IMR-90 (cell line): Measurements from ENCODE around the gene NKG7. TPM values are rescaled to one million over a fixed set of nuclear protein-coding genes. Genes with fewer than 3 reads are reported as not detected.

Experiments used
- ATAC-seq: fragments of 200-7000 bp; cut with Tn5 transposase; 2 replicates; pipeline ENCODE4 v1.9.1; 2020; ENCODE audit warnings: low read depth, mild to moderate bottlenecking, moderate library complexity
- BruUV-seq: library from RNA; stranded (reverse); fragments of 400-500 nt; replicated peaks from 2 replicates; lab custom pipeline; 2021; lab: Mats Ljungman, UMichigan
- CTCF ChIA-PET: fragments of 300-600 bp; formaldehyde crosslinking; extraction: SDS; loops from one replicate; lab custom pipeline; 2021; ENCODE audit warnings: antibody characterized with exemption; lab: Yijun Ruan, JAX
- POLR2A ChIA-PET: fragments of 300-600 bp; sonication (Branson Sonifier 250); formaldehyde crosslinking; loops from one replicate; lab custom pipeline; 2022; ENCODE audit warnings: antibody characterized with exemption; ENCODE audit not compliant: unreplicated experiment; lab: Charles Lee
- DNase-seq: peaks from one replicate; pipeline ENCODE4 v3.0.0; 2013
- H2AFZ ChIP-seq: replicated peaks from 2 replicates; pipeline ENCODE3; 2013; ENCODE audit warnings: low read length, mild to moderate bottlenecking; ENCODE audit not compliant: poor library complexity
- H2AK5ac ChIP-seq: 2 replicates; pipeline ENCODE4 v1.6.1; 2013; ENCODE audit warnings: low read depth, low read length, inconsistent platforms
- H2AK9ac ChIP-seq: replicated peaks from 2 replicates; pipeline ENCODE3; 2013; ENCODE audit warnings: mild to moderate bottlenecking, low read depth, low read length, moderate library complexity; ENCODE audit not compliant: poor library complexity
- H2BK120ac ChIP-seq: 2 replicates; pipeline ENCODE4 v1.6.1; 2013; ENCODE audit warnings: low read depth, low read length, inconsistent platforms
- H2BK15ac ChIP-seq: 3 replicates; pipeline ENCODE4 v1.6.1; 2013; ENCODE audit warnings: low read depth, low read length, inconsistent platforms
- H2BK20ac ChIP-seq: 2 replicates; pipeline ENCODE4 v1.6.1; 2013; ENCODE audit warnings: low read depth, mild to moderate bottlenecking, inconsistent platforms, low read length, moderate library complexity
- H2BK5ac ChIP-seq: 2 replicates; pipeline ENCODE4 v1.6.1; 2013; ENCODE audit warnings: mild to moderate bottlenecking, low read depth, low read length, inconsistent platforms; ENCODE audit not compliant: poor library complexity, severe bottlenecking
- H3K14ac ChIP-seq: replicated peaks from 2 replicates; pipeline ENCODE4 v1.6.1; 2013; ENCODE audit warnings: low read depth, low read length, inconsistent platforms
- H3K18ac ChIP-seq: 2 replicates; pipeline ENCODE4 v1.6.1; 2013; ENCODE audit warnings: low read depth, low read length, control low read depth
- H3K23ac ChIP-seq: 2 replicates; pipeline ENCODE4 v1.6.1; 2013; ENCODE audit warnings: low read depth, low read length, inconsistent platforms
- H3K27ac ChIP-seq: 2 replicates; pipeline ENCODE4 v1.5.1; 2013; ENCODE audit warnings: mild to moderate bottlenecking, control low read depth, low read length; ENCODE audit not compliant: insufficient read depth
- H3K27me3 ChIP-seq: 2 replicates; pipeline ENCODE4 v1.6.1; 2013; ENCODE audit warnings: low read length; ENCODE audit not compliant: control insufficient read depth, insufficient read depth
- H3K36me3 ChIP-seq: 2 replicates; pipeline ENCODE4 v1.6.1; 2013; ENCODE audit warnings: low read length, mixed read lengths; ENCODE audit not compliant: control insufficient read depth, insufficient read depth
- H3K4ac ChIP-seq: 2 replicates; pipeline ENCODE4 v1.6.1; 2013; ENCODE audit warnings: low read depth, low read length, inconsistent platforms
- H3K4me1 ChIP-seq: 2 replicates; pipeline ENCODE4 v1.6.1; 2013; ENCODE audit warnings: low read length, mixed read lengths; ENCODE audit not compliant: control insufficient read depth, insufficient read depth
- H3K4me2 ChIP-seq: 2 replicates; pipeline ENCODE4 v1.6.1; 2013; ENCODE audit warnings: low read depth, mild to moderate bottlenecking, control low read depth, low read length, moderate library complexity
- H3K4me3 ChIP-seq: 2 replicates; pipeline ENCODE4 v1.5.1; 2013; ENCODE audit warnings: low read depth, mild to moderate bottlenecking, control low read depth, low read length, moderate library complexity; ENCODE audit not compliant: insufficient read depth
- H3K56ac ChIP-seq: 2 replicates; pipeline ENCODE4 v1.6.1; 2013; ENCODE audit warnings: low read length, inconsistent platforms; ENCODE audit not compliant: insufficient read depth; ENCODE audit errors: extremely low read depth
- H3K79me1 ChIP-seq, 2 experiments: 2 replicates each; pipeline ENCODE4 v1.6.1; 2013; ENCODE audit warnings: low read length in 2 of 2, inconsistent platforms in 1 of 2, low read depth in 1 of 2
- H3K9ac ChIP-seq: 2 replicates; pipeline ENCODE4 v1.6.1; 2013; ENCODE audit warnings: low read depth, low read length, control low read depth
- H3K9me1 ChIP-seq: 2 replicates; pipeline ENCODE4 v1.6.1; 2013; ENCODE audit warnings: low read length, inconsistent platforms; ENCODE audit not compliant: insufficient read depth
- H3K9me3 ChIP-seq: 2 replicates; pipeline ENCODE4 v1.6.1; 2013; ENCODE audit warnings: low read length; ENCODE audit not compliant: control insufficient read depth, insufficient read depth
- H4K20me1 ChIP-seq: 2 replicates; pipeline ENCODE4 v1.6.1; 2013; ENCODE audit warnings: low read length, inconsistent platforms; ENCODE audit not compliant: insufficient read depth
- H4K5ac ChIP-seq: 2 replicates; pipeline ENCODE4 v1.6.1; 2013; ENCODE audit warnings: mild to moderate bottlenecking, low read depth, low read length, control low read depth
- H4K8ac ChIP-seq, 2 experiments: 2 replicates each; pipeline ENCODE4 v1.6.1; 2013; ENCODE audit warnings: low read depth in 2 of 2, low read length in 2 of 2, control low read depth in 1 of 2, inconsistent platforms in 1 of 2
- H4K91ac ChIP-seq: 2 replicates; pipeline ENCODE4 v1.6.1; 2013; ENCODE audit warnings: low read depth, low read length, inconsistent platforms; ENCODE audit not compliant: insufficient read depth
- MAFK ChIP-seq: IDR thresholded peaks from 2 replicates; pipeline ENCODE4 v1.6.1; 2012; ENCODE audit warnings: low read depth, low read length, improper control_type of control experiment
- RFX5 ChIP-seq: IDR thresholded peaks from 2 replicates; pipeline ENCODE4 v1.8.0; 2012; ENCODE audit warnings: low read depth, mild to moderate bottlenecking, low read length, moderate library complexity
- WGBS, 2 experiments: methylation state at CpG; one replicate each; pipeline versions ENCODE4 v1.1.5 to v1.1.7; 2013; ENCODE audit warnings: missing lambda C conversion rate in 2 of 2; ENCODE audit not compliant: insufficient read length in 1 of 2; ENCODE audit errors: extremely low coverage in 2 of 2; 5-methylcytosine and 5-hydroxymethylcytosine counted together
- dilution Hi-C: fragments of 300-500 bp; cut with HindIII; formaldehyde crosslinking; loops from one replicate; pipeline ENCODE4 v1.14.3; 2018; ENCODE audit warnings: low sequenced_read_pairs; ENCODE audit not compliant: unreplicated experiment
- in situ Hi-C: fragments of 300-500 bp; cut with MboI; formaldehyde crosslinking; loops from 3 replicates; pipeline ENCODE4 v1.14.3; 2019; ENCODE audit warnings: low sequenced_read_pairs, inconsistent platforms, mixed read lengths
- intact Hi-C: fragments of 100-400 bp; cut with micrococcal nuclease; formaldehyde crosslinking; loops from 2 replicates; pipeline ENCODE4 v1.10.0; 2022
- polyA plus RNA-seq, 3 experiments: library from polyadenylated mRNA; depleted of rRNA; stranded (reverse); fragments of >200 nt; gene quantifications; 2 replicates each; pipeline ENCODE4 v1.2.3, GENCODE V29; 2012; ENCODE audit warnings: low replicate concordance in 1 of 3
- total RNA-seq: library from RNA; depleted of rRNA; stranded (reverse); fragments of >200 nt; gene quantifications from 2 replicates; pipeline ENCODE4 v1.2.3, GENCODE V29; 2012

Gene NKG7
- total and polyA plus RNA-seq, 2 of the 4 experiments (the other 2 are of a cell fraction): not detected

DNA sequence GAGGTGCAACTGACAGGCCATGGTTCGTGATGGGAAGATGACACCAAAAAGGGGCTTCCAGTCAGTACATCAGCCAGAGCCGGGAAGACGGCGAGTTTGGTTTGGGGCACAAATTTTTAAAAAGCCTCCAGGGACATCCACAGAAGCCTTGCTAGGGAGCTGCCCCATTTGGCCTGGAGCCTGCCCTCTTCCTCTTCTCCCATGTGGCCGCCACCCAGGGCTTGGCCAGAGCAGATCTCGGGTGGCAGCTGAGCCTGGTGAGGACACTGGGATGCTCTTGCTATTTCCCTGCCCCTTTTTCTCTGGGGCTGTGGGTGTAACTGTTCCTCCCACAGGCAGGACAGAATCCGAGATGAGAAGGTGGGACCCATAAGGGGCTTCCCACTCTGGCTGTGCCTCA, 14.5 kb downstream of the NKG7 start:
- Histone ChIP-seq H3K9ac (no peak overlapping the region), H4K8ac (no peak overlapping the region), H2AK9ac (no peak overlapping the region), H3K9me1 (0 out of 2 replicates have a peak, but pooled peaks cover 2% of the 10 kb centered on the region), H2BK5ac (no peak overlapping the region), H3K18ac (no peak overlapping the region), H4K91ac (no peak overlapping the region), H3K56ac (no peak overlapping the region), H3K23ac (no peak overlapping the region), H3K27me3 (no peaks in the 10 kb centered on the region), H3K14ac (no peak overlapping the region), H3K27ac (no peak overlapping the region), H2BK120ac (no peak overlapping the region), H2BK20ac (no peak overlapping the region), H4K5ac (no peak overlapping the region), H2BK15ac (no peak overlapping the region), H3K4me1 (peaks cover 10% of the 10 kb centered on the region), H2AK5ac (no peak overlapping the region), H3K79me1 (peaks cover 8 to 16% of the 10 kb centered on the region in 2 experiments; a peak in 3 of 4 replicates), H3K4me2 (no peak overlapping the region), H2AFZ (no peak overlapping the region), H3K9me3 (no peaks in the 10 kb centered on the region), H3K4me3 (no peak overlapping the region), H3K4ac (no peak overlapping the region), H3K36me3 (no peaks in the 10 kb centered on the region; the same call in 1 of the 2 replicates), H4K20me1 (peaks cover 3% of the 10 kb centered on the region)
- no TSS peak for BruUV-seq
- ATAC-seq (no peak), DNase-seq (no peak)
- in situ Hi-C loops (no loop called here), intact Hi-C loops (no loop called here), dilution Hi-C loops (no loop called here)
- 100% methylated on average over 1 of the region's 7 CpGs; no CpG with 5 or more reads in 1 of the 2 experiments for WGBS, 2 experiments
- ChIA-PET CTCF (no interaction called here), POLR2A (interaction anchor here (0.6 kb wide), 1 partner anchor 19 kb away, joined by 5 read pairs; no protein-coding TSS in a partner anchor)
- TF ChIP-seq RFX5 (no peak), MAFK (no peak)
